Fibroblast of gingiva (primary cell): ENCODE data around the gene CNN3.
"Not testable (repeated sequence)": the region's sequence is repeated elsewhere in the genome, so short reads cannot be mapped to it uniquely, and the experiment has no call there.

ENCODE experiments used
- DNase-seq: peaks from one replicate; pipeline ENCODE4 v3.0.0-alpha.2; 2011; ENCODE audit warnings: low read depth

The CNN3 gene

DNA sequence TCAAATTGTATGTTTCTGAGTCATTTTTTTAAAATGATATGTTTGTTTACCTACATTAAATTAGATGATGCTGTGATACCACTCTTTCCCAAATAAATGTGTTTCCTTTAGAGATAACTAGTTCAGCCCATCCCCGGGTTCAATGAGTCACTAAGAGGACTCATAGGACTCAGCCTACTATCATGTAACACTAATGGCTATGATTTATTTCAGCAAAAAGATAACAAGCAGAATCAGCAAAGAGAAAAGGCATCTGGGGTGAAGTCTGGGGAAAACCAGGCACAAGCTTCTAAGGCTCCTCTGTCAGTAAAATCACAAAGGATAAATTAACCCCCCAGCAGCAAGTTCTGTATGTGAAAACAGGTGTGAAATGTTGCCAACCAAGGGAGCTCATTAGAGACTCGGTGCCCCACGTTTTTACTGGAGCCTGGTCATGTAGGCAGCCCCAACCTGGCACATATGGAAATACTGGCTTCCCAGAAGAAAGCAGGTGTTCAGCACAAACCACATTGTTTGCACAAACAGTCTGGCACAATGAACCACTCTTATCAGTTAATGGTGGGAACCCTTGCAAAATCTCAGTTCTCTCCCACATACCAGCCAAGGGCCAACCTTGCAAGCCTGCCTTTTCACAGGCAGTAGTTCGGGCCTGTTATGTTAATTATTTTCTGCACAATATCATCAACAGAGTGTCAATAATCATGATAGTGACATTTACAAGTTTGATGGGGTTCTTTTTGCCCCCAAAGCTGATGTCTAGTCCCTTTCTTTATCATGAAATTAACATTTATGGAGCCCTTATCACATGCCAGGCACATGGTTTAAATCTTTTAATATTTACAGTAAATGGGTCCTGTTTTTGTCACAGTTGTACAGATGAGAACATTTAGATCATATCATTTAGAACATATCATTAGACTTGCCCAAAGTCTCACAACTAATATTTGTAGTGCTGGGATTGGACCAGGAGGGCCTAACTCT lies 23.1 kb upstream of the CNN3 start:
- no peak for DNase-seq

DNA sequence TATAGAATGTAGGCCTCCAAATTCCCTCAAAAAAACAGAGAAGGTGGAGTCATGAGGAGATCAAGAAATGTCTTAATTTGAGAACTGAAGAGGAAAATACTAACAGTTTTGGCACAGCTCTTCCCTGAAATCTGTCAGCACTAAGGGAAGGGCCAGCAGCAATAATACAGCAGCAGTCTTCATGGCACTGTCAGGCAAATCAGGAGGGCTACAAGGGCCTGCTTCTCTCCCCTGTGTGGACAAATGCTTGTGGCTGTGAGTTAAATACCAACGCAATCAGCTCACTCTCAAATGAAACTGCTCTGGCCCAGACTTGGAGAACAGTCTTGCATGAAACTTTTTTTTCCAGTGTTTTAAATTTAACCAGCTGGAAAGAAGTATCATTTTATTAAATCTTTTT lies 20.5 kb upstream of the CNN3 start:
- peak; percentile 77 for DNase-seq

GRCh38 chr1:94946886-94947285 lies 20.0 kb upstream of the CNN3 start:
- no peak for DNase-seq

DNA sequence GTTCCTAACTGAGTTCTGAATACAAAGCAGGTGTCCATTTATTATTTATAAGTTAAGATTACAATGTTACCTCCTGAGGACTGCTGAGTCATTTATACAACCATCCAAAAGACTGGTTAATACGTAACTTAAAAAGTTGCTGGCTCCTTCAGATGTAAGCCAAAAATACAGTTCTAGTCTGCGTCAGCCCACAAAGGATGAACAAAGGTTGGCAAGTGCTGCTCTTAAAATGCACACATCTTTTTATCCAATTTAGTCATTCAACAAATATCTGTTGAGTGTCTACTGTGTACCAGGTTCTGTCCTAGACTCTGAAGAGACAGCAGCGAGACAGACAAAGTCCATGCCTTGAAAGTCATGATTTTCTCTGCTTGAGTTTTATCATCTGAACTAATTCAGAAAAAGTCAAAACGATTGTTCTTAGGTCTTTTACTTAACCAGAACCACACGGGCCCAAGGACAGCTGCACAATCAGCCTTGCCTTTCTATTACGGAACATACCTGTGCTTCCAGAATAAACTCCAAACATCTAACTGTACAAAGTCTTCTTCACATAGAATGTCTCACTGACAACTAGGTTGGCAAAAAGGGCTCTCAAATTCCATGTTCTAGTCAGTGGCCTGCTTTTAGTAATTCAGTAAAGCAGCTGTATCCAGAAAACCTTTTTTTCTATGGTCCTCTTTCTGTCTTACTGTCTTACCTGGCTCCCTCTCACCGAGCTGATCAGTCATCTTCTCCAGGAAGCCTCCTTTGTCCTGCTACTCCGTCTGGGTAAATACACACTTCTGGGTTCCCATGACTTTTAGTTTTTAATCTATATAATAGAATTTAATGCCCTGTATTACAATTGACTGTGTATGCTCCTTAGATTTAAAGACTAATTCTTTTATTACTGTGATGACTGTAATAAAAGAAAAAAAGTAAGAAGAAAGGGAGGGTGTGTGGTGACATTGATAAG lies 15.5 kb upstream of the CNN3 start:
- no peak for DNase-seq

- DNase-seq: not testable (repeated sequence)
Observed at GRCh38 chr1:94941480-94941879, 14.6 kb upstream of the CNN3 start.

DNA sequence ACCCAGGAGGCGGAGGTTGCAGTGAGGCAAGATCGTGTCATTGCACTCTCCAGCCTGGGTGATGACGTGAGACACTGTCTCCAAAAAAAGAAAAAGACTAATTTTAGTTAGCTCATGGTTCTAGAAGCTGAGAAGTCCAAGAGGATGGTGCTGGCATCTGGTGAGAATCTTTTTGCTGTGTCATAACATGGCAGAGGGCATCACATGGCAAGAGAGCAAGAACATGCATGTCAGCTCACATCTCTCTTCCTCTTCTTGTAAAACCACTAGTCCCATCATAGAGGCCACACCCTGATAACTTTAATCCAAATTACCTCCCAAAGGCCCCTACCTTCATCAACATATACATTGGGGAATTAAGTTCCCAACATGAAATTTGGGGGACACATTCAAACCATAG lies 13.8 kb upstream of the CNN3 start:
- no peak for DNase-seq

- no peak for DNase-seq
Observed at GRCh38 chr1:94937820-94938219, 10.9 kb upstream of the CNN3 start.

- DNase-seq: no peak
Observed at GRCh38 chr1:94936861-94937620, 10.1 kb upstream of the CNN3 start.

GRCh38 chr1:94935476-94935875 lies 8.6 kb upstream of the CNN3 start:
- DNase-seq: no peak

- no peak for DNase-seq
Observed at GRCh38 chr1:94935034-94935433, 8.1 kb upstream of the CNN3 start.

DNA sequence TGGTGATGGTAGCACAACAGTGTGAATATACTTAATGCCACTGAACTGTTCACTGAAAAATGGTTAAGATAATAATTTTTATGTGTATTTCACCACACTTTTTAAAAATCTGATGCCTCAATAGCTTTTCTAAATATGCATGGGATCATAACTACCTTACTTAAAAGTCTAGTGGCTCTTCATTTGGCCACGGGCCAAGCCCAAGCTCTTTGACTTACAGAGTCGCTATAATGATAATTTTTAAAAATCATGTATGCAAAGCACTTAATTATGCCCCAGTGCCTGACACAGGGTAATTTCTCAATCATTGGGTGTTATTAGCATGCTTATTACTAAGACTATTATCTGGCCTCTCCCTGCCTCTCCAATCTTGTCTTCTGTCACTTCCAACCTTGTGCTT lies 7.6 kb upstream of the CNN3 start:
- DNase-seq: no peak

DNA sequence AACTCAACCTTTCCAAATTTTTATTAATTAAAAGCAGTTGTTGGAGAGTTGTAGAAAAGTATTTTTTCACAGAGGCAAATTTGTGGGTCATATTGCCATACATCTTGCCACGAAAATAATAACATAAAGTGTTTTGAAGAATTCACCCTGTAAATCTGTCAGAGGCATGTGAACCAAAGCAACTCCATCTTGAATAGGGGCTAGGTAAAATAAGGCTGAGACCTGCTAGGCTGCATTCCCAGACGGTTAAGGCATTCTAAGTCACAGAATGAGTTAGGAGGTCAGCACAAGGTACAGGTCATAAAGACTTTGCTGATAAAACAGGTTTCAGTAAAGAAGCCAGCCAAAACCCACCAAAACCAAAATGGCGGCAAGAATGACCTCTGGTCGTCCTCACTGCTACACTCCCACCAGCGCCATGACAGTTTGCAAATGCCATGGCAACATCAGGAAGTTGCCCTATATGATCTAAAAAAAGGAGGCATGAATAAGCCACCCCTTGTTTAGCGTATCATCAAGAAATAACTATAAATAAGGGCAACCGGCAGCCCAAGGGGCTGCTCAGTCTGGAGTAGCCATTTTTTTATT lies 4.4 kb upstream of the CNN3 start:
- DNase-seq: no peak

DNA sequence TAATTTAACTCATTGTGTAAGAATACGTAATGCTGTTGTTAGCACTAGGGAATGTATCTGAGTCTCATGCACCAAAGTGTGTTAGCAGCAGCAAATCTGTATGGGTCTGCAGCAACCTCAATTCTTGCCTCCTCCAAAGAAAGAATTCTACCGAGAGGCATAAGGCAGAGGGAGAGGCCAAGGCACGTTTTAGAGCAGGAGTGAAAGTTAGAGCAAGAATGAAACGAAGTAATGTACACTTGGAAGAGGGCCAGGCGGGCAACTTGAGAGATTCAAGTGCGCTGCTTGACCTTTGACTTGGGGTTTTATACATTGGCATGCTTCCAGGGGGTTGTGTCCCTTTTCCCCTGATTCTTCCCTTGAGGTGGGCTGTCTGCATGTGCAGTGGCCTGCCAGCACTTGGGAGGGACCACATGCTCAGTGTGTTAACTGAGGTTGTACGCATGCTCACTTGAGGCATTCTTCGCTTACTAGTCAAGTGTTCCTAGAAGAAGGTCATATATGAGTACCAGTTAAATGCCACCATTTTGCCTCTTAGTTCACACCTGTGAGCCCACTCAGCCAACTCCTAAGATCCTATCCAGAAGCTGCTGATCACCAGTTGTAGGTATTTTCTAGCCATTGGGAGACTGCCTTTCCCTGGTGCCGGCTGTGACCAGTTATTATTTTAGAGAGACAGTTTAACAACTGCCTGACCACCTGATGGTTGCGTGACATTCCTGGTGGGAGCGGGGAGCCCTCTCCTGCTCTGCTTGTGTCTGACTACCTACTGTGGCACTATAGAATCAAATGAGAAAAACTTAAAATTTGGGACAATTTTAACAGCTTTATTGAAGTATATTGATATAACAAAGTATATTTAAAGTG lies 2.7 kb upstream of the CNN3 start:
- peak; percentile 46 for DNase-seq

- no peak for DNase-seq
Observed at GRCh38 chr1:94928293-94928939, 1.5 kb upstream of the CNN3 start.

DNA sequence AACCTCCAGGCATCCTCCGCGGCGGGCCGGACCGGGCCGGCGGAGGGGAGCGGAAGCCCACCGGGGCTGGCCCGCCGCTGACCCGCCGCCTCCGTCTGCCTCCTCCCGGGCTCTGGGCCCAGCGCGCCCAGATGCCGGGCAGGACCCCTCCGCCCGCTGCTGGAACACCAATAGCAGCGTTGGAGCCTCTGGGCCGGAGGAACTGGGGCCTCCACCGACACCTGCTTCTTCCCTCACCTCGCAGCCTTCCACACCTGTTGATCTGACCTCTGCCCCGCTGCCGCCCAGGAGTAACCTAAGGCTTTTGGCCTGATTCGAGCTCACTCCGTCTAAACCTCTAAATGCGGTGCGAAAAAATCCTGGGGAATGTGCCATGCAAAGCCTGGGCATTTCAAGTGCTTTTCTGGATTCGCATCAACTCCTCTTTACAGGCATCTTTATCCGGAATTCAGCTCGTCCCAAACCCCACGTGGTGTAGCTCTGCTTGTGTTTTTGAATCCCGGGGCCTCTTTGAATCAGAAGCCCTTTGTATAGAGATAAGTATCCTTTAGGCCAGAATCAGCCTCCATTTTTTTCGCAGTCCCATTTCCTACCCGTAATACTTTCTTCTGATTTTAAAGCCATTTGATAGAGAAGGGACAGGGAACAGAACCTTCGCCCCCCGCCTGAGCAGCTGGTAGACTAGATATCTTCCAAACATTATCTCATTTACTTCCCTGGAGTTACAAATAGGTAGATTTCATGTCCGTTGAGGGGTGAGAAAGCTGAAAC lies 680 bp upstream of the CNN3 start:
- peak; percentile 55 for DNase-seq

- DNase-seq: peak; percentile 54
Observed at GRCh38 chr1:94926126-94926914, 590 bp downstream of the CNN3 start.

GRCh38 chr1:94925561-94926125 lies 1.3 kb downstream of the CNN3 start:
- peak; percentile 79 for DNase-seq

DNA sequence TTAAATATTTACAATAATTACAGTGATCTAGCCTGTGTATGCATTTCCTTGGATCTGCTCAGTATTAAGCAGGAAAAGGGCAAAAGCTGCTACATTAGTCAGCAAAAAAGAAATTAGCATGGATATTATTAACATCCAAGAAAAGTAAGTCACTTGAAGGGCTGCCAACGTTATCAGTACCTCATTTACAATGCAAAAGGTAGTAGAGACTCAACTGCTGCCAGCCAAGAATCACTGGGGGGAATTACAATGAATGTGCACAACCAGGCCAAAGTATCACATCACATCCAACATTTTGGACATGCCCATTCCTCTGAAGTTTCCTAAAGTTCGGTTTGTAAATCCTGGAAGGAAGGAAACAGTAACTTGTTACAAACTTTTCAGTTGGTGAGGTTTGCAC lies 1.9 kb downstream of the CNN3 start:
- DNase-seq: peak; percentile 26
